ENCODE data around the gene PIK3CD. TPM values are rescaled to one million over a fixed set of nuclear protein-coding genes. Genes with fewer than 3 reads are reported as not detected.

Gene PIK3CD
- 10.6 TPM for total RNA-seq

GRCh38 chr1:9651565-9652378 lies at the start of gene PIK3CD:
Gene PIK3CD, plus strand, starts transcription at chr1:9651731. Its CDS starts 58,725 bp downstream, at chr1:9710456.
- no peak for DNase-seq (ENCODE audit: low spot score in 2 of 2)
- FAIRE-seq = no peak

GRCh38 chr1:9601942-9602793 lies 49.4 kb upstream of the PIK3CD start:
- no peak for FAIRE-seq
- DNase-seq (ENCODE audit: low spot score in 2 of 2) = no peak

GRCh38 chr1:9602794-9603167 lies 48.8 kb upstream of the PIK3CD start:
- DNase-seq (ENCODE audit: low spot score in 2 of 2) = no peak
- FAIRE-seq = no peak

DNA sequence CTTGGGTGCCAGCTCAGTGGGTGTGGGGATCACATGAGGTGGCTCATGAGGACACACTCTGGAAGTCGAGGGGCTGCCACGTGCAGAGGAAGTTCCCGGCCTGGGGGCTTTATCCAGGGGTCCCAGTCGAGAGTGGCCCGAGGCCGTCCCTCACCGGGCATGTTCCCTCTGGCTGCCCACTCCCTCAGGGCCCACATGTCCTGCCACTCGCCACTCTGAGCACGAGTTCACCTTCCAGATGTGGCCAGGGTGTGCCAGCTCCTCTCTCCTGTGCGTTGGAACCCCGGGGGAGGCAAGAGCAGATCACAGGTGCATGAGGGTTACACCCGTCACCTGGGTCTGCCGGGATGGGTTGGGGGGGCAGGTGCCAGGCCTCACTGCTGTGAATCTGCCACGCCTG lies 48.2 kb upstream of the PIK3CD start:
- DNase-seq (ENCODE audit: low spot score in 2 of 2) = no peak
- no peak for FAIRE-seq

- no peak for FAIRE-seq
- no peak for DNase-seq (ENCODE audit: low spot score in 2 of 2)
These were observed 47.5 kb upstream of the PIK3CD start for GRCh38 chr1:9603766-9604753.

GRCh38 chr1:9604836-9605235 lies 46.7 kb upstream of the PIK3CD start:
- DNase-seq (ENCODE audit: low spot score in 2 of 2) (no peak), FAIRE-seq (no peak)

GRCh38 chr1:9605946-9606455 lies 45.5 kb upstream of the PIK3CD start:
- FAIRE-seq (no peak), DNase-seq (ENCODE audit: low spot score in 2 of 2) (no peak)

DNA sequence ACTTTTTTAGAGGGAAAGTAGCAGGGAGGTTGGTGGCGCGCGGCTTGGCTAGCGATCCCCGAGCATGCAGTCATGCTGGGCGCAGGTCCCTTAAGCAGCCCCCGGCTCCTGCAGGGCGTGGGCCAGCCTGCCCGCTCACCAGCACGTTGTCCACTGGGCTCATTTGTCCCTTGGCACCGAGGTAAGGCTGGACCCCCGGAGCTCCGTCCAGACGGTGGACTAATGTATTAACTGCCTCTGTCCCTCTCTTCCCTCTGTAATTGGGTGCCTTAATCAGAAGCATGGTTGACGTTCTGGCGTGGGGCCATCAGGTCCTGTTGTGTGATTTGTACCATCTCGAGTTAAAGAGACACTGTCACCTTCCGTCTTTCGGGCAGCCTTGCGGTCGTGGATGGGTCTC lies 45.1 kb upstream of the PIK3CD start:
- no peak for FAIRE-seq
- no peak for DNase-seq (ENCODE audit: low spot score in 2 of 2)

- FAIRE-seq = no peak
- peak in 1 of 2 donors; percentile 52 for DNase-seq (ENCODE audit: low spot score in 2 of 2)
These were observed 44.6 kb upstream of the PIK3CD start for GRCh38 chr1:9606948-9607347.

GRCh38 chr1:9607352-9607751 lies 44.2 kb upstream of the PIK3CD start:
- FAIRE-seq (no peak), DNase-seq (ENCODE audit: low spot score in 2 of 2) (no peak)

DNA sequence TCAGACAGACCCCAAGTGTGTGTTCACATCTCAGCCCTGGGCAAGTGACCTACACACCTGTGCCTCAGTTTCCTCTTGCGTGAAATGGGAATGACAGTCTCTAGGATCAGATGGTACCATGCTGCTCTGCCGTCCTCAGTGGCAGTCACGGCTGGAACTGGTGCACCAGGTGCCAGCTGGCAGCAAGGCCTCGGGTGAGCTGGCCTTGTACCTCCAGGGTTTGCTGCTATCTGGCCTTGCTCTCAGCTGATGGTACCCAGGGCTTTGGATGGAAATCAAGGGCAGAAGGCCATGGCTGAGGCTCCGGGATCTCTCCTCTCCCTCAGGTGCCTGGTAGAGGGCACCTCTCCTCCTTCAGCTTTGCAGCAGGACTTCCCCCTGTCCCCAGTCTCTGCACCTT lies 41.5 kb upstream of the PIK3CD start:
- no peak for FAIRE-seq
- no peak for DNase-seq (ENCODE audit: low spot score in 2 of 2)

DNA sequence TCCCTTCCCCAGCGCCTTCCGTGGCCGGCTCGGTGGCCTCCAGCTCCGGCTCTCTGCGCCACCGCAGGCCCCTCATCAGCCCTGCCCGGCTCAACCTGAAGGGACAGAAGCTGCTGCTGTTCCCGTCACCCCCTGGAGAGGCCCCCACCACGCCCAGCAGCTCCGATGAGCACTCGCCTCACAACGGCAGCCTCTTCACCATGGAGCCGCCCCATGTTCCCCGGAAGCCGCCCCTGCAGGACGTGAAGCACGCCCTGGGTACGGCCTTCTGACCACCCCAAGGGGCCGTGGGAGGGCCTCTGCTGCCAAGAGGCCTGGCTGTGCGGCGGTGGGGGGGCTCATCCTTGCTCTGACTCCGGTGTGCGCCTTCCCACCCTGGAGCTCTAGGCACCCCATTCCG lies 41.0 kb upstream of the PIK3CD start:
- no peak for FAIRE-seq
- no peak for DNase-seq (ENCODE audit: low spot score in 2 of 2)

DNA sequence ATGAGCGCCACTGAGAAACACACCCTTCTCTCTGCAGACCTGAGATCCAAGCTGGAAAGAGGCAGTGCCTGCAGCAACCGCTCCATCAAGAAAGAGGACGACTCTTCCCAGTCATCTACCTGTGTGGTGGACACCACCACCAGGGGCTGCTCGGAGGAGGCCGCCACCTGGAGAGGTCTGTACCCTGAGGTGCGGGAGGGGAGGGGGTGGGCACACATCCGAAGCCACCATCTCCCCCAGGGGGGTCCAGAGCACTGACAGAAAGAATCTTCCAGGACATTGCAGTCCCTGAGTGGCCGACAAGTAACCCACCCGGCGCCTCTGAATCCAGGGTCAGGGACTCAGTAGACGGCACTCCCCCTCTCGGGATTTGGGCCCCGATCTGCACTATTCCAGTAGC lies 39.8 kb upstream of the PIK3CD start:
- no peak for FAIRE-seq

DNA sequence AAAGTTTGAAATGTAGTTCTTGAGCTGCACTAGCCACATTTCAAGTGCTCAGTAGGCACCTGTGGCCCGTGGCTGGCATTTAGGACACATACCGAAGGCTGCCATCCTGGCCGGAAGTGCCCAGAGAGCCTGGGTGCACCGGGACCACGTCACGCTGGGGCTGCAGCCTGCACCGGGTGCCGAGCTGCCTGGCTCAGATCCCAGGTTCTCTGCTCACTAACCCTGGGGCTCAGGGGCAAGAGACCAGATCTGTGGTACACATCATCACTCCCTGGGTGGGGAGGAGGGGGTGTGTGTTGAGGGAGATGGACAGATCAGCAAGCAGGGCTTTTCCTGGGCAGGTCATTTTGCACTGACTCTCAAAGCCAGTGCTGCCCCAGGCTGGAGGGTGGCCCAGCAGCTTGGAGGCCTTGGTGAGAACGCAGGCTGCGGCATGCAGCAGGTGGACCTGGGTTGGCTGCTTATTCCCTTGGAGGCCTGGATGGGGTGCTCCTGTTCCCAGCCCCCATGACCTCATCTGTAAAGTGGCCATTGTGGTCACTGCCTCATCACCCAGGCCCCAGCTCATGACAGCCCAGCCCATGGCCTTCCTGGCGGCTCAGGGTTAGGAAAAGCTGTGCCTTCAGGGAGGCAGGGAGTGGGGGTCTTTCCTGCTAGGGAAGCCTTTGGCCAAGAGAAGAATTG lies 39.2 kb upstream of the PIK3CD start:
- DNase-seq (ENCODE audit: low spot score in 2 of 2) = no peak
- FAIRE-seq = no peak

More for the DNA sequence above, 39.8 kb upstream of the PIK3CD start:
- no peak for DNase-seq (ENCODE audit: low spot score in 2 of 2)

GRCh38 chr1:9612871-9613624 lies 38.5 kb upstream of the PIK3CD start:
- FAIRE-seq = no peak
- no peak for DNase-seq (ENCODE audit: low spot score in 2 of 2)

DNA sequence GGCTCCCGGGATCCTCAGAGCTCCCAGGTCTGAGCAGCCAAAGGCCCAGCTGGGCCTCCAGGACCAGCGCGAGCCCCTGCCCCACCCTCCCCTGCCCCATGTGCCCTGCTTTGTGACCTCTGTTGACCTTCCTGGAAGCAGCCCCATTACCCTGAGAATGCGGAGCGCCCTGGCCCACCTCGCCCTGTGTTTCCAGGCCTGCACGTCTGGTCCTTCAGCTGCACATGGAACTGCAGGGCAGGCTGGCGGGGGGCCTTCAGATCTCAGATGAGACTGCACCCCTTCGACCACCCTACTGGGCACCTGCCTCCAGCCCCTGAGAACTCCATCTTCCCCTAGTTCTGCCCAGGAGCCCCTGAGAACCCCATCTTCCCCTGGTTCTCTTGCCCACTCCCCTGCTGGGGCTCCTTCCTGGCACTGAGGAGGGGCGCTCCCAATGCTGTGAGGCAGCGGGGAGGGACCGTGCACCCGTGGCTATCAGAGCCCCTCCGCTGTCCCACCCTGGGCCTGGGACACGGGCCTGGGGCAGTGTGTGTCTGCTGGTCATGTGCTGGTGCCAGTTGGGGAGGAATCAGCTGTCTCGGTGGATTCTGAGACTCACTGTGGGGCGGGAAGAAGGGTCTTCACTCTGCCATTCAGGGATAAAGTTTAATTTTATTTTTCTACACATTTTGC lies 37.8 kb upstream of the PIK3CD start:
- FAIRE-seq = no peak

DNA sequence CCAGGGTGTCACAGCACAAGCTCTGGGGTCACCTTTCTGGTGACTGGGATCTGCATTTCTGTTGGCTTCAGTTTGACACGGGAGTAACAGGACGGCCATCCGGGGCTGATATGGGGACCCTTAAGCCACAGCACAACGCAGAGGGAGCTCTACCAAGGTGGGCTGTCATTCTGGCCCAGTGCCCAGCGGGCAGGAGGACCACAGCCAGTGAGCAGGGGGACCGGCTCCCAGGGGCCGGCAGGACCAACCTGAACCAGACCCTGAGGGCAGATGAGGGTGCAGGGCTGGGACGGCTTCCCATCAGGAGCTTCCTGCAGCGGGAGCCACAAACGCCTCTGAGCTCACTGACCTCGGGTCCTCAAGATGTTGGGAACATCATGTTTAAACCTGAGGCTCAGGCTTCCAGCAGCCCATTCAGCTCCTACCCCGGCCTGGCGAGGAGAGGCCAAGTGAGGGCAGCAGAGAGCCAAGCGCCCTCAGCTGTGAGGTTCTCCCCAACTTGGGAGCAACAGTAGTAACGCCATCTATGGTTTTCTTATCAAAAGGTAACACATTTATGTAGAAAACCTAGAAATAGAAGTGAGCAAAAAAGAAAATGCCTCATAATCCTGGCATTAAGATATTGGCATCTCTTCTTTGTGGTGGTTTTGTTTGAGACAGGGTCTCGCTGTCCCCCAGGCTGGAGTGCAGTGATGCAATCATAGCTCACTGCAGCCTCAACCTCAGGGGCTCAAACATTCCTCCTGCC lies 36.0 kb upstream of the PIK3CD start:
- peak in 1 of 2 donors; percentile 71 for DNase-seq (ENCODE audit: low spot score in 2 of 2)
- FAIRE-seq = no peak

More for the DNA sequence above, 37.8 kb upstream of the PIK3CD start:
- DNase-seq (ENCODE audit: low spot score in 2 of 2) = no peak
